A549 (cell line): ENCODE measurements around the gene ROR2. TPM values are rescaled to one million over a fixed set of nuclear protein-coding genes. Genes with fewer than 3 reads are reported as not detected.

Source experiments
- ATAC-seq, 2 experiments: fragments of 200-7000 bp in 1 of 2; fragments of >200 bp in 1 of 2; cut with Nextera tagmentation in 1 of 2; cut with Tn5 transposase in 1 of 2; 3 replicates each; pipeline versions ENCODE4 v1.8.0 to v1.9.1; 2018 to 2020; ENCODE audit warnings: mild to moderate bottlenecking in 1 of 2, moderate library complexity in 1 of 2
- CTCF ChIA-PET: fragments of 300-600 bp; sonication (Branson Sonifier 250); formaldehyde crosslinking; extraction: SDS; loops from one replicate; lab custom pipeline; 2021; ENCODE audit warnings: antibody characterized with exemption, inconsistent platforms; lab: Yijun Ruan, JAX
- POLR2A ChIA-PET: fragments of 350-600 bp; formaldehyde crosslinking; extraction: SDS; loops from one replicate; lab custom pipeline; 2021; ENCODE audit warnings: antibody characterized with exemption, inconsistent platforms; lab: Yijun Ruan, JAX
- DNase-seq, 2 experiments: peaks; one replicate each; pipeline versions ENCODE4 v3.0.0 to v3.0.0-alpha.2; 2011 to 2016; ENCODE audit warnings: low read depth in 1 of 2, low spot score in 1 of 2
- FAIRE-seq: peaks from 2 replicates; lab custom pipeline; 2011; peaks lifted over from hg19 to GRCh38; lab: Jason Lieb, UNC
- H3K27ac ChIP-seq, 2 experiments: fragments of >200 bp; sonication (Bioruptor Twin); formaldehyde crosslinking; 3 replicates each; pipeline ENCODE4 v1.5.1; 2016 to 2017
- H3K4me1 ChIP-seq: fragments of >200 bp; sonication (Bioruptor Twin); formaldehyde crosslinking; 3 replicates; pipeline ENCODE4 v1.6.1; 2016
- H3K4me2 ChIP-seq: fragments of >200 bp; sonication (Bioruptor Twin); formaldehyde crosslinking; 3 replicates; pipeline ENCODE4 v1.6.1; 2016
- H3K4me3 ChIP-seq: fragments of >200 bp; sonication (Bioruptor Twin); formaldehyde crosslinking; 3 replicates; pipeline ENCODE4 v1.5.1; 2016
- H3K9me3 ChIP-seq: fragments of >200 bp; sonication (Bioruptor Twin); formaldehyde crosslinking; 3 replicates; pipeline ENCODE4 v1.6.1; 2016
- EHMT2 ChIP-seq: fragments of 200-600 bp; sonication (generic); IDR thresholded peaks from 2 replicates; pipeline ENCODE4 v1.6.1; 2016; ENCODE audit warnings: antibody characterized with exemption, low read depth, mild to moderate bottlenecking, moderate library complexity
- FOXS1 ChIP-seq: fragments of 250-450 bp; sonication (Bioruptor Pico); IDR thresholded peaks from 2 replicates; pipeline ENCODE4 v1.5.0; 2020; ENCODE audit warnings: mild to moderate bottlenecking, moderate library complexity
- GATA3 ChIP-seq: IDR thresholded peaks from 2 replicates; pipeline ENCODE4 v1.6.1; 2012; ENCODE audit warnings: borderline replicate concordance
- HDAC2 ChIP-seq: fragments of 200-600 bp; sonication (generic); IDR thresholded peaks from 2 replicates; pipeline ENCODE4 v1.6.1; 2016
- HOXA7 ChIP-seq: fragments of 250-450 bp; sonication (Bioruptor Pico); IDR thresholded peaks from 2 replicates; pipeline ENCODE4 v1.5.0; 2020; ENCODE audit warnings: mild to moderate bottlenecking, moderate library complexity
- JUN ChIP-seq, 2 experiments: fragments of >200 bp; sonication (Bioruptor Twin); formaldehyde crosslinking; IDR thresholded peaks; 2 replicates in 1 of 2; 3 replicates in 1 of 2; pipeline ENCODE4 v1.6.1; 2016 to 2017
- MAFK ChIP-seq: fragments of 450-650 bp; IDR thresholded peaks from 2 replicates; pipeline ENCODE4 v1.6.1; 2014; ENCODE audit not compliant: partially characterized antibody
- MYC ChIP-seq: IDR thresholded peaks from 2 replicates; pipeline ENCODE4 v1.6.1; 2012; ENCODE audit warnings: mild to moderate bottlenecking, inconsistent platforms, low read length, improper control_type of control experiment, borderline replicate concordance
- NFE2L2 ChIP-seq: fragments of 150-350 bp; conservative IDR thresholded peaks from 2 replicates; pipeline ENCODE4 v1.6.1; 2014; ENCODE audit warnings: low read length
- PHF8 ChIP-seq: fragments of 200-600 bp; sonication (generic); IDR thresholded peaks from 2 replicates; pipeline ENCODE4 v1.6.1; 2016; ENCODE audit warnings: low read depth, mild to moderate bottlenecking, antibody characterized with exemption, moderate library complexity, borderline replicate concordance
- POLR2AphosphoS2 ChIP-seq: conservative IDR thresholded peaks from 2 replicates; pipeline ENCODE4 v1.6.1; 2012; ENCODE audit warnings: low read length, improper control_type of control experiment, inconsistent platforms
- RCOR1 ChIP-seq: fragments of 150-350 bp; IDR thresholded peaks from 2 replicates; pipeline ENCODE4 v1.6.1; 2014; ENCODE audit warnings: antibody characterized with exemption, low read length, low read depth
- SMC3 ChIP-seq: fragments of >200 bp; sonication (Bioruptor Twin); formaldehyde crosslinking; IDR thresholded peaks from 3 replicates; pipeline ENCODE4 v1.6.1; 2018; ENCODE audit warnings: inconsistent platforms
- SREBF2 ChIP-seq: fragments of 450-650 bp; IDR thresholded peaks from 2 replicates; pipeline ENCODE4 v1.6.1; 2014; ENCODE audit warnings: mild to moderate bottlenecking, moderate library complexity
- ZC3H11A ChIP-seq: fragments of 450-650 bp; IDR thresholded peaks from 2 replicates; pipeline ENCODE4 v1.6.1; 2014; ENCODE audit warnings: antibody characterized with exemption, mild to moderate bottlenecking
- ZSCAN20 ChIP-seq: fragments of 250-450 bp; sonication (Bioruptor Pico); IDR thresholded peaks from 2 replicates; pipeline ENCODE4 v1.8.0; 2022; ENCODE audit warnings: mild to moderate bottlenecking, moderate library complexity
- WGBS: methylation state at CpG from one replicate; pipeline ENCODE4 v1.1.6; 2017; ENCODE audit errors: missing lambda C conversion rate; 5-methylcytosine and 5-hydroxymethylcytosine counted together
- polyA plus RNA-seq, 4 experiments: library from polyadenylated mRNA; depleted of rRNA in 3 of 4; stranded (reverse); fragments of >200 nt; fragmentation: RNase III in 1 of 4; extraction: RNeasy Plus Mini Kit Qiagen cat#74134 plus additional on column Dnase treatment in 1 of 4; gene quantifications; 2 replicates in 3 of 4; 3 replicates in 1 of 4; pipeline ENCODE4 v1.2.3, GENCODE V29; 2011 to 2017
- TF ChIP-seq, protein P1 (sequence below): fragments of 150-350 bp; IDR thresholded peaks from 2 replicates; pipeline ENCODE4 v1.6.1; 2014; ENCODE audit warnings: low read depth, mild to moderate bottlenecking, low read length
- TF ChIP-seq, protein P2 (sequence below): fragments of 250-450 bp; sonication (Bioruptor Pico); IDR thresholded peaks from 2 replicates; pipeline ENCODE4 v1.5.0; 2020; ENCODE audit warnings: low read depth, mild to moderate bottlenecking, moderate library complexity
- TF ChIP-seq, protein P3 (sequence below): fragments of 250-450 bp; sonication (Bioruptor Pico); IDR thresholded peaks from 2 replicates; pipeline ENCODE4 v1.5.0; 2021; ENCODE audit warnings: mild to moderate bottlenecking, moderate library complexity, borderline replicate concordance
- TF ChIP-seq, protein P4 (sequence below): IDR thresholded peaks from 2 replicates; pipeline ENCODE4 v1.6.1; 2012

The ROR2 gene
- polyA plus RNA-seq, 2 of the 4 experiments (the other 2 are of a cell fraction), result 0.12 to 0.53 TPM

DNA sequence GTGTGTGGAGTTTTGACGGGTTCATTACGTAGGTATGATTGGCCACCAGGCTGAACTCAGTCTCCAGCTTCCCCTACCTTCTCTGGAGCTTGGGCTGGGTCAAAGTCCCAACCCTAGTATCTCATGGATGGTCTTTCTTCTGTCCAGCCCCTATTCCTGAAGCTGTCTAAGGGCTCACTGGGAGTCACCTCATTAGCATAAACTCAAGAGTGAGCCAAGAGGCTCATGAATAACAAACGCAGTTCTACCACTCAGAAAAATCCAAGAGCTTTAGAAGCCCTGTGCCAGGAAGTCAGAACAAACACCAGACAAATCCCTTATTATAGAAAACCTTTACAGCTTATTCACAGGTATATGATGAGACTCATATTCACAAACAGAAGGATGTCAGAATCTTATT, 346.1 kb downstream of the ROR2 start (continued):
- TF ChIP-seq JUN (IDR thresholded peaks at IDR 0.05) (no peak), ZSCAN20 (CRISPR knock-in tag) (no peak)

DNA sequence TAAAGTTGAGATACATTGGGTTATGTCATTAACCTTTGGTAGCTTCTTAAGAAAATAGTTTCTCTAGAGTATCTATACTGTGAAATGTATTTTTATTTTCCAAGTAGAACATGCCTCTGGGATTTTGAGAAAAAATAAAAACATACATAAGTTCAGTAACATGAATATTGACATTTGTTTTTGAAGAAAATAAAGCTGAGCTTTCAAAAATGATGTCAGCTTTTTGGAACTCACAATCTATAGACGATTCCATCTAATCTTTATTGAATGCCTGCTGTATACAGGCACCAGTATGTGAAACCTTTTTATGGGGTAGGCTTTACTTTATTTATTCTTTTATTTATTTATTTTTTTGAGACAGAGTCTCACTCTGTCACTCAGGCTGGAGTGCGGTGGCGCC, 350.5 kb downstream of the ROR2 start:
- ChIA-PET POLR2A (no interaction called here), CTCF (interaction anchor here (0.6 kb wide), 1 partner anchor 127 kb away, joined by 3 read pairs; no protein-coding TSS in a partner anchor)
- WGBS, result 44% methylated on average over 3 of the region's 3 CpGs
- Histone ChIP-seq H3K9me3 (no peaks in the 10 kb centered on the region), H3K4me1 (no peaks in the 10 kb centered on the region), H3K4me3 (no peak overlapping the region), H3K27ac (no peak overlapping the region), H3K4me2 (no peak overlapping the region)
- DNase-seq, result no peak
- no peak for ATAC-seq
- FAIRE-seq, result no peak
- TF ChIP-seq FOXS1 (CRISPR knock-in tag), result no peak
- TF ChIP-seq MAFK, result peak; percentile 40
- no peak for TF ChIP-seq NFE2L2
- TF ChIP-seq ZC3H11A, result no peak

DNA sequence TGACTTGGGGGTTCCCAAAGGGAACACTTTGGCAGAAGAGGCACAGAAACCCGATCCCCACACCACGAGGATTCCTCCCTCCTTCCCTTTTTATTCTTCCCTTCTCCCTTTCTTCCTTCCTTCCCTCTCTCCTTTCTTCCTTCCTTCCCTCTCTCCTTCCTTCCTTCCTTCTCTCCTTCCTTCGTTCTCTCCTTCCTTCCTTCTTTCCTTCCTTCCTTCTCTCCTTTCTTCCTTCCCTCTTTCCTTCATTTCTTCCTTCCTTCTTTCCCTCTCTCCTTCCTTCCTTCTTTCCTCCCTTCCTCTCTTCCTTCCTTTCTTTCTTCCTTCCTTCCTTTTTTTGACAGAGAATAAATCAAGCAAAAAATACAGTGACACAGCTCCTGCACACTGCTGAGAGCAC, 358.4 kb downstream of the ROR2 start:
- CTCF ChIA-PET, result no interaction called here
- no peak overlapping the region for H3K27ac ChIP-seq
- TF ChIP-seq, protein P1, sequence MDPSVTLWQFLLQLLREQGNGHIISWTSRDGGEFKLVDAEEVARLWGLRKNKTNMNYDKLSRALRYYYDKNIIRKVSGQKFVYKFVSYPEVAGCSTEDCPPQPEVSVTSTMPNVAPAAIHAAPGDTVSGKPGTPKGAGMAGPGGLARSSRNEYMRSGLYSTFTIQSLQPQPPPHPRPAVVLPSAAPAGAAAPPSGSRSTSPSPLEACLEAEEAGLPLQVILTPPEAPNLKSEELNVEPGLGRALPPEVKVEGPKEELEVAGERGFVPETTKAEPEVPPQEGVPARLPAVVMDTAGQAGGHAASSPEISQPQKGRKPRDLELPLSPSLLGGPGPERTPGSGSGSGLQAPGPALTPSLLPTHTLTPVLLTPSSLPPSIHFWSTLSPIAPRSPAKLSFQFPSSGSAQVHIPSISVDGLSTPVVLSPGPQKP, result no peak
- TF ChIP-seq SREBF2, result no peak
- TF ChIP-seq, protein P2, sequence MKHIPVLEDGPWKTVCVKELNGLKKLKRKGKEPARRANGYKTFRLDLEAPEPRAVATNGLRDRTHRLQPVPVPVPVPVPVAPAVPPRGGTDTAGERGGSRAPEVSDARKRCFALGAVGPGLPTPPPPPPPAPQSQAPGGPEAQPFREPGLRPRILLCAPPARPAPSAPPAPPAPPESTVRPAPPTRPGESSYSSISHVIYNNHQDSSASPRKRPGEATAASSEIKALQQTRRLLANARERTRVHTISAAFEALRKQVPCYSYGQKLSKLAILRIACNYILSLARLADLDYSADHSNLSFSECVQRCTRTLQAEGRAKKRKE, result no peak
- TF ChIP-seq EHMT2, result no peak
- no peak for TF ChIP-seq SMC3
- TF ChIP-seq PHF8, result no peak
- no peak for TF ChIP-seq HDAC2
- no peak for TF ChIP-seq GATA3
- no peak for TF ChIP-seq MYC
- TF ChIP-seq RCOR1, result no peak
- TF ChIP-seq, protein P3, sequence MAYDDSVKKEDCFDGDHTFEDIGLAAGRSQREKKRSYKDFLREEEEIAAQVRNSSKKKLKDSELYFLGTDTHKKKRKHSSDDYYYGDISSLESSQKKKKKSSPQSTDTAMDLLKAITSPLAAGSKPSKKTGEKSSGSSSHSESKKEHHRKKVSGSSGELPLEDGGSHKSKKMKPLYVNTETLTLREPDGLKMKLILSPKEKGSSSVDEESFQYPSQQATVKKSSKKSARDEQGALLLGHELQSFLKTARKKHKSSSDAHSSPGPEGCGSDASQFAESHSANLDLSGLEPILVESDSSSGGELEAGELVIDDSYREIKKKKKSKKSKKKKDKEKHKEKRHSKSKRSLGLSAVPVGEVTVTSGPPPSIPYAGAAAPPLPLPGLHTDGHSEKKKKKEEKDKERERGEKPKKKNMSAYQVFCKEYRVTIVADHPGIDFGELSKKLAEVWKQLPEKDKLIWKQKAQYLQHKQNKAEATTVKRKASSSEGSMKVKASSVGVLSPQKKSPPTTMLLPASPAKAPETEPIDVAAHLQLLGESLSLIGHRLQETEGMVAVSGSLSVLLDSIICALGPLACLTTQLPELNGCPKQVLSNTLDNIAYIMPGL, result no peak
- no peak for TF ChIP-seq POLR2AphosphoS2
- TF ChIP-seq, protein P4, sequence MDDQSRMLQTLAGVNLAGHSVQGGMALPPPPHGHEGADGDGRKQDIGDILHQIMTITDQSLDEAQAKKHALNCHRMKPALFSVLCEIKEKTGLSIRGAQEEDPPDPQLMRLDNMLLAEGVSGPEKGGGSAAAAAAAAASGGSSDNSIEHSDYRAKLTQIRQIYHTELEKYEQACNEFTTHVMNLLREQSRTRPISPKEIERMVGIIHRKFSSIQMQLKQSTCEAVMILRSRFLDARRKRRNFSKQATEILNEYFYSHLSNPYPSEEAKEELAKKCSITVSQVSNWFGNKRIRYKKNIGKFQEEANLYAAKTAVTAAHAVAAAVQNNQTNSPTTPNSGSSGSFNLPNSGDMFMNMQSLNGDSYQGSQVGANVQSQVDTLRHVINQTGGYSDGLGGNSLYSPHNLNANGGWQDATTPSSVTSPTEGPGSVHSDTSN, result no peak
- TF ChIP-seq HOXA7 (CRISPR knock-in tag), result no peak
- no peak for ATAC-seq
- POLR2A ChIA-PET, result no interaction called here
- FAIRE-seq, result no peak
- H3K4me3 ChIP-seq, result no peak overlapping the region
- DNase-seq, result no peak
- no peaks in the 10 kb centered on the region for H3K4me1 ChIP-seq
- H3K9me3 ChIP-seq, result no peaks in the 10 kb centered on the region
- no peak overlapping the region for H3K4me2 ChIP-seq
- 30% methylated on average over 3 of the region's 3 CpGs for WGBS
